Sigmoid colon (tissue), 7 donors: ENCODE results near the gene DYNC1H1. TPM values are rescaled to one million over a fixed set of nuclear protein-coding genes. Genes with fewer than 3 reads are reported as not detected.

ENCODE experiments used
- DNase-seq: peaks from one replicate; pipeline ENCODE4 v3.0.0-alpha.2; 2019
- H3K27ac ChIP-seq, 4 donors: fragments of 200-600 bp; sonication (generic); one replicate each; pipeline ENCODE4 v1.5.1; 2016 to 2019; ENCODE audit warnings: mild to moderate bottlenecking in 1 of 4
- H3K27me3 ChIP-seq, 3 donors: fragments of 200-600 bp; sonication (generic); one replicate each; pipeline ENCODE4 v1.5.1; 2019; ENCODE audit warnings: mild to moderate bottlenecking in 1 of 3
- H3K36me3 ChIP-seq, 4 donors: fragments of 200-600 bp; sonication (generic); one replicate each; pipeline ENCODE4 v1.5.1; 2016 to 2019
- H3K4me1 ChIP-seq, 4 donors: fragments of 200-600 bp; sonication (generic); one replicate each; pipeline ENCODE4 v1.5.1; 2017 to 2019
- H3K4me3 ChIP-seq, 4 donors: fragments of 200-600 bp; sonication (generic); one replicate each; pipeline ENCODE4 v1.5.1; 2017 to 2019; ENCODE audit warnings: mild to moderate bottlenecking in 2 of 4, moderate library complexity in 1 of 4
- H3K9me3 ChIP-seq, 4 donors: fragments of 200-600 bp in 3 of 4; sonication (generic) in 3 of 4; one replicate each; pipeline versions ENCODE4 v1.5.1 to v1.6.1; 2013 to 2019
- EP300 ChIP-seq, 4 donors: sonication (generic); formaldehyde crosslinking; IDR thresholded peaks; one replicate each; pipeline ENCODE4 v1.6.1; 2017; ENCODE audit warnings: antibody characterized with exemption in 4 of 4
- POLR2A ChIP-seq, 2 donors: fragments of 450-650 bp; IDR thresholded peaks; one replicate each; pipeline ENCODE4 v1.6.1; 2016; ENCODE audit warnings: antibody characterized with exemption in 2 of 2, mild to moderate bottlenecking in 2 of 2, moderate library complexity in 2 of 2
- POLR2AphosphoS5 ChIP-seq, 4 donors: sonication (generic); formaldehyde crosslinking; IDR thresholded peaks; one replicate each; pipeline ENCODE4 v1.6.1; 2017; ENCODE audit warnings: antibody characterized with exemption in 4 of 4
- WGBS, 2 donors: extraction: QIAGEN DNeasy Blood & Tissue Kit; methylation state at CpG; one replicate each; pipeline ENCODE4 v1.1.7; 2013; 5-methylcytosine and 5-hydroxymethylcytosine counted together
- intact Hi-C: fragments of 100-400 bp; cut with DNase I; formaldehyde crosslinking; loops from one replicate; pipeline ENCODE4 v1.15.1; 2023
- polyA plus RNA-seq, 3 donors: library from polyadenylated mRNA; stranded (reverse); fragments of 200-250 nt; gene quantifications; one replicate each; pipeline ENCODE4 v1.2.3, GENCODE V29; 2013
- total RNA-seq, 4 donors: library from RNA; depleted of rRNA; stranded (reverse); fragments of >200 nt; gene quantifications; one replicate each; pipeline ENCODE4 v1.1.0, GENCODE V29; 2016
- TF ChIP-seq, protein P1 (sequence below), 4 experiments: fragments of 450-650 bp in 3 of 4; fragments of 200-600 bp in 1 of 4; IDR thresholded peaks; one replicate each; pipeline ENCODE4 v1.5.1; 2016 to 2019; ENCODE audit warnings: antibody characterized with exemption in 4 of 4, mild to moderate bottlenecking in 3 of 4, moderate library complexity in 2 of 4
- donor health status: healthy with polysubstance abuse.
- donor health status: Bipolar disorder and iron deficiency.
- donor health status: healthy.

DYNC1H1 gene
- total and polyA plus RNA-seq, 7 donors, result 38.4 to 592 (median 320) TPM

DNA sequence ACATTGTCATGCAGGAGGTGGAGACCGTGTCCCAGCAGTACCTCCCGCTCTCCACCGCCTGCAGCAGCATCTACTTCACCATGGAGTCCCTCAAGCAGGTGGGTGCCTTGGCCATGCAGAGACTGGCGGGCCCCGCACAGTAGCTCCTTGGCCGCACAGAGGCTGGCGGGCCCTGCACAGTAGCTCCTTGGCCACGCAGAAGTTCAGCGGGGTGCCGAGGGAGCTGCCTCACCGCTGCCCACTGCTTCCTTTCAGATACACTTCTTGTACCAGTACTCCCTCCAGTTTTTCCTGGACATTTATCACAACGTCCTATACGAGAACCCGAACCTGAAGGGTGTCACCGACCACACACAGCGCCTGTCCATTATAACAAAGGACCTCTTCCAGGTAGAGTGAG, 74.8 kb downstream of the DYNC1H1 start:
- WGBS, 2 donors, result 96 to 97% methylated on average over 16 of the region's 16 CpGs
- TF ChIP-seq, protein P1, sequence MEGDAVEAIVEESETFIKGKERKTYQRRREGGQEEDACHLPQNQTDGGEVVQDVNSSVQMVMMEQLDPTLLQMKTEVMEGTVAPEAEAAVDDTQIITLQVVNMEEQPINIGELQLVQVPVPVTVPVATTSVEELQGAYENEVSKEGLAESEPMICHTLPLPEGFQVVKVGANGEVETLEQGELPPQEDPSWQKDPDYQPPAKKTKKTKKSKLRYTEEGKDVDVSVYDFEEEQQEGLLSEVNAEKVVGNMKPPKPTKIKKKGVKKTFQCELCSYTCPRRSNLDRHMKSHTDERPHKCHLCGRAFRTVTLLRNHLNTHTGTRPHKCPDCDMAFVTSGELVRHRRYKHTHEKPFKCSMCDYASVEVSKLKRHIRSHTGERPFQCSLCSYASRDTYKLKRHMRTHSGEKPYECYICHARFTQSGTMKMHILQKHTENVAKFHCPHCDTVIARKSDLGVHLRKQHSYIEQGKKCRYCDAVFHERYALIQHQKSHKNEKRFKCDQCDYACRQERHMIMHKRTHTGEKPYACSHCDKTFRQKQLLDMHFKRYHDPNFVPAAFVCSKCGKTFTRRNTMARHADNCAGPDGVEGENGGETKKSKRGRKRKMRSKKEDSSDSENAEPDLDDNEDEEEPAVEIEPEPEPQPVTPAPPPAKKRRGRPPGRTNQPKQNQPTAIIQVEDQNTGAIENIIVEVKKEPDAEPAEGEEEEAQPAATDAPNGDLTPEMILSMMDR (IDR thresholded peaks at IDR 0.05), result no peak
- TF ChIP-seq POLR2AphosphoS5 (IDR thresholded peaks at IDR 0.05) (no peak), POLR2A (IDR thresholded peaks at IDR 0.05) (no peak), EP300 (IDR thresholded peaks at IDR 0.05) (no peak)
- intact Hi-C loops, result no loop called here

DNA sequence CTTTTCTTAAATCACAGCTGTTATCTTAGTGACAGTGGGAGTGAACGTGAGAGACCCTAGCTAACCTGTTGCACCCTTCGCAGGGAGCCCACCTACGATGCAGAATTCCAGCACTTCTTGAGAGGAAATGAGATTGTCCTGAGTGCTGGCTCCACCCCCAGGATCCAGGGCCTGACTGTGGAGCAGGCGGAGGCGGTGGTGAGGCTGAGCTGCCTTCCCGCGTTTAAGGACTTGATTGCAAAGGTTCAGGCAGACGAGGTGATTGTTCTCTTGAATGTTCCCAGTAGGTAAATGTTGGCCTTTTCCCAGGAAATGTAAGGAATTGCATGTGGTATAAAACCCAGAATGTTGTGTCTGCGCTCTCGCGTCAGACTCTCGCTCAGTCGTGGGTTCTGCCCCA, 75.8 kb downstream of the DYNC1H1 start:
- no peak for TF ChIP-seq EP300 (IDR thresholded peaks at IDR 0.05)
- TF ChIP-seq POLR2AphosphoS5 (IDR thresholded peaks at IDR 0.05), result no peak
- no peak for TF ChIP-seq POLR2A (IDR thresholded peaks at IDR 0.05)
- TF ChIP-seq, protein P1 (IDR thresholded peaks at IDR 0.05), result no peak
- Histone ChIP-seq H3K36me3 (peaks cover 67 to 100% (median 91%) of the 10 kb centered on the region in 4 donors), H3K9me3 (no peaks in the 10 kb centered on the region), H3K27ac (no peak overlapping the region), H3K4me3 (no peak overlapping the region), H3K4me1 (no peaks in the 10 kb centered on the region), H3K27me3 (no peaks in the 10 kb centered on the region)
- whole genome bisulfite sequencing, 2 donors, result 94 to 95% methylated on average over 13 of the region's 13 CpGs
- intact Hi-C loops, result no loop called here
- no peak for DNase-seq

More for the DNA sequence above, 74.8 kb downstream of the DYNC1H1 start:
- H3K27me3 ChIP-seq, result no peaks in the 10 kb centered on the region
- H3K27ac ChIP-seq, result no peak overlapping the region
- H3K4me1 ChIP-seq, result no peaks in the 10 kb centered on the region
- no peaks in the 10 kb centered on the region for H3K9me3 ChIP-seq
- no peak overlapping the region for H3K4me3 ChIP-seq
- H3K36me3 ChIP-seq, result peaks cover 69 to 100% (median 91%) of the 10 kb centered on the region in 4 donors
- DNase-seq, result no peak

DNA sequence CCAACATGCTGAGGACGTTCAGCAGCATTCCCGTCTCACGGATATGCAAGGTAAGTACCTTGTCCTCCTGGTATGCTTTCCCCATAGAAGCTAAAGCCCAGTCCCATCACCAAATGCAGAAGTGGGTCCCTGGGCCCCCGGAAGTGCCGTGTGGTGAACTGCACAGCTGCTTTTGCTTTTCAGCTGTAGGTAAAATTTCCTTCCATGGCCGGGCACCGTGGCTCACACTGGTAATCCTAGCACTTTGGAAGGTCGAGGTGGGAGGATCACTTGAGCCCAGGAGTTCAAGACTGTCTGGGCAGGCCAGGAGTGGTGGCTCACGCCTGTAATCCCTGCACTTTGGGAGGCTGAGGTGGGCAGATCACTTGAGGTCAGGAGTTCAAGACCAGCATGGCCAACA, 78.3 kb downstream of the DYNC1H1 start:
- Histone ChIP-seq H3K27me3 (no peaks in the 10 kb centered on the region), H3K36me3 (peaks cover 56 to 96% (median 80%) of the 10 kb centered on the region in 4 donors), H3K27ac (no peak overlapping the region), H3K4me3 (no peak overlapping the region), H3K4me1 (peaks cover 0 to 15% (median 11%) of the 10 kb centered on the region in 4 donors), H3K9me3 (no peaks in the 10 kb centered on the region)
- 92 to 95% methylated on average over 9 of the region's 9 CpGs for WGBS, 2 donors
- intact Hi-C loops, result no loop called here
- no peak for DNase-seq
- TF ChIP-seq POLR2A (IDR thresholded peaks at IDR 0.05) (no peak), EP300 (IDR thresholded peaks at IDR 0.05) (no peak), POLR2AphosphoS5 (IDR thresholded peaks at IDR 0.05) (no peak)
- TF ChIP-seq, protein P1 (IDR thresholded peaks at IDR 0.05), result no peak

DNA sequence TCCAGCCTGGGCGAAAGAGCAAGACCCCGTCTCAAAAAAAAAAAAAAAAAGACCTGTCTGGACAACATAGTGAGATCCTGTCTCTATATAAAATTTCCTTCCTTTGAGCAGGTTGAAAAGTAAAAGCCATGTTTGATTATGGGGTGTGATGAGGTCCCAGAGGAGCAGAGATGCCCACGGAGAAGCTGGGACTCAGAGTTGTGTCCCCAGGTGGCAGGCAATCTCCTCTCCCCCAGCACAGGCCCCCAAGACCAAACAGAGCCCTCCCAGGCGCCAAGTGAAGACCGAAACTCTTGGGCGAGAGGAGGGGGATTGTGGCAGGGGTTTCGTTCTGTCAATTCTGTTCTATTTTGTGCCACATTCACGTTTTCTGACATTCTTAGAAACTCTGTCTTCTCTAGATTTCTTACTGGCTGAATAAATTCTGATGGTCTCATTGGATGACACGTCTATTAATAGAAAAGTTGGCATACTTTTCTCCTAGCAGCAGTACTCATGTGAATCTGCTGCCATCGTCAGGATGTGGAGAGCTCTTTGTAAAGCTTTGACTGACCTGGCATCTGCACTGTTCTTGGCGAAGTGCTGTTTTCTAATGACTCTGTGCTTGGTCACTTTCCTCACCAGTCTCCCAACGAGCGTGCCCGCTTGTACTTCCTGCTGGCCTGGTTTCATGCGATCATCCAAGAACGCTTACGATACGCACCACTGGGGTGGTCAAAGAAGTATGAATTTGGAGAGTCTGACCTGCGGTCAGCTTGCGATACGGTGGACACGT, 79.1 kb downstream of the DYNC1H1 start:
- peaks cover 0 to 15% (median 11%) of the 10 kb centered on the region in 4 donors for H3K4me1 ChIP-seq
- H3K9me3 ChIP-seq, result no peaks in the 10 kb centered on the region
- no peak for DNase-seq
- intact Hi-C loops, result no loop called here
- H3K27me3 ChIP-seq, result no peaks in the 10 kb centered on the region
- H3K27ac ChIP-seq, result peak overlapping the region in 1 of 4 donors; percentile 70
- 91 to 92% methylated on average over 22 of the region's 22 CpGs for WGBS, 2 donors
- TF ChIP-seq, protein P1 (IDR thresholded peaks at IDR 0.05), result no peak
- TF ChIP-seq POLR2A (IDR thresholded peaks at IDR 0.05), result no peak
- TF ChIP-seq POLR2AphosphoS5 (IDR thresholded peaks at IDR 0.05), result no peak
- TF ChIP-seq EP300 (IDR thresholded peaks at IDR 0.05), result no peak
- peaks cover 63 to 96% (median 80%) of the 10 kb centered on the region in 4 donors for H3K36me3 ChIP-seq
- no peak overlapping the region for H3K4me3 ChIP-seq
